ENCODE data around the gene OPCML.

OPCML gene

DNA sequence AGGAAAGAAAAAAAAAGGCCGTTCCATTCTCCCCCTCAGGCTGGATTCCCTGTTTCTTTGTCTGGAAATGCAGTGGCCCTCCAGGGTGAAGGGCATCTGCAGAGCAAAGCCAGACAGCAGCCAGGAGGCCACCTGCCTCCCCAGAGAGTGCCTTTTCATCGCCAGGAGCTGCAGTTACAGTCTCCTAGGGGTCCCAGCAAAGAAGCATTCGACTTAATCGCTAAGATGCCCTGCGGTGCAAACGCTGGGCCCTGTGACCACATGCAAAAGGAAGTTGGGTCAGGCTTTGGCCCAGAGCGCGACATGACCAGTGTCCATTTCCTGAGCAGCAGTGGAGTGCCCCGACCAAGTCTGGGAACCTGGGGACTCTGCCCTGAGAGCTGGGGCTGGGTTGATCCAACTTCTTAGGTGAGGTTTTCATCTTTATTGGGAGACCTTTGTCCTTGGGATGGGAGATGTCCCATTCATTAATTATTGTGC is 304.6 kb downstream of the OPCML start:
- TF ChIP-seq GABPA (IDR thresholded peaks at IDR 0.05; ENCODE audit: low read depth) (no peak), SPI1 (IDR thresholded peaks at IDR 0.05; ENCODE audit: borderline replicate concordance, low read depth) (no peak), POLR2AphosphoS5 (IDR thresholded peaks at IDR 0.05; ENCODE audit: low read depth) (no peak)
- TF ChIP-seq, protein P1, sequence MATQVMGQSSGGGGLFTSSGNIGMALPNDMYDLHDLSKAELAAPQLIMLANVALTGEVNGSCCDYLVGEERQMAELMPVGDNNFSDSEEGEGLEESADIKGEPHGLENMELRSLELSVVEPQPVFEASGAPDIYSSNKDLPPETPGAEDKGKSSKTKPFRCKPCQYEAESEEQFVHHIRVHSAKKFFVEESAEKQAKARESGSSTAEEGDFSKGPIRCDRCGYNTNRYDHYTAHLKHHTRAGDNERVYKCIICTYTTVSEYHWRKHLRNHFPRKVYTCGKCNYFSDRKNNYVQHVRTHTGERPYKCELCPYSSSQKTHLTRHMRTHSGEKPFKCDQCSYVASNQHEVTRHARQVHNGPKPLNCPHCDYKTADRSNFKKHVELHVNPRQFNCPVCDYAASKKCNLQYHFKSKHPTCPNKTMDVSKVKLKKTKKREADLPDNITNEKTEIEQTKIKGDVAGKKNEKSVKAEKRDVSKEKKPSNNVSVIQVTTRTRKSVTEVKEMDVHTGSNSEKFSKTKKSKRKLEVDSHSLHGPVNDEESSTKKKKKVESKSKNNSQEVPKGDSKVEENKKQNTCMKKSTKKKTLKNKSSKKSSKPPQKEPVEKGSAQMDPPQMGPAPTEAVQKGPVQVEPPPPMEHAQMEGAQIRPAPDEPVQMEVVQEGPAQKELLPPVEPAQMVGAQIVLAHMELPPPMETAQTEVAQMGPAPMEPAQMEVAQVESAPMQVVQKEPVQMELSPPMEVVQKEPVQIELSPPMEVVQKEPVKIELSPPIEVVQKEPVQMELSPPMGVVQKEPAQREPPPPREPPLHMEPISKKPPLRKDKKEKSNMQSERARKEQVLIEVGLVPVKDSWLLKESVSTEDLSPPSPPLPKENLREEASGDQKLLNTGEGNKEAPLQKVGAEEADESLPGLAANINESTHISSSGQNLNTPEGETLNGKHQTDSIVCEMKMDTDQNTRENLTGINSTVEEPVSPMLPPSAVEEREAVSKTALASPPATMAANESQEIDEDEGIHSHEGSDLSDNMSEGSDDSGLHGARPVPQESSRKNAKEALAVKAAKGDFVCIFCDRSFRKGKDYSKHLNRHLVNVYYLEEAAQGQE (IDR thresholded peaks at IDR 0.05; ENCODE audit: insufficient replicate concordance, low read depth) = no peak
- TF ChIP-seq, protein P2, sequence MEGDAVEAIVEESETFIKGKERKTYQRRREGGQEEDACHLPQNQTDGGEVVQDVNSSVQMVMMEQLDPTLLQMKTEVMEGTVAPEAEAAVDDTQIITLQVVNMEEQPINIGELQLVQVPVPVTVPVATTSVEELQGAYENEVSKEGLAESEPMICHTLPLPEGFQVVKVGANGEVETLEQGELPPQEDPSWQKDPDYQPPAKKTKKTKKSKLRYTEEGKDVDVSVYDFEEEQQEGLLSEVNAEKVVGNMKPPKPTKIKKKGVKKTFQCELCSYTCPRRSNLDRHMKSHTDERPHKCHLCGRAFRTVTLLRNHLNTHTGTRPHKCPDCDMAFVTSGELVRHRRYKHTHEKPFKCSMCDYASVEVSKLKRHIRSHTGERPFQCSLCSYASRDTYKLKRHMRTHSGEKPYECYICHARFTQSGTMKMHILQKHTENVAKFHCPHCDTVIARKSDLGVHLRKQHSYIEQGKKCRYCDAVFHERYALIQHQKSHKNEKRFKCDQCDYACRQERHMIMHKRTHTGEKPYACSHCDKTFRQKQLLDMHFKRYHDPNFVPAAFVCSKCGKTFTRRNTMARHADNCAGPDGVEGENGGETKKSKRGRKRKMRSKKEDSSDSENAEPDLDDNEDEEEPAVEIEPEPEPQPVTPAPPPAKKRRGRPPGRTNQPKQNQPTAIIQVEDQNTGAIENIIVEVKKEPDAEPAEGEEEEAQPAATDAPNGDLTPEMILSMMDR (IDR thresholded peaks at IDR 0.05; ENCODE audit: insufficient read depth, low read length) = no peak
- H3K27me3 ChIP-seq (ENCODE audit: insufficient read depth, poor library complexity, severe bottlenecking) = peaks cover 2% of the 10 kb centered on the region
- H3K27ac ChIP-seq (replicated peaks) = no peak overlapping the region
- no peak for DNase-seq (ENCODE audit: low read depth in 1 of 2, low spot score in 1 of 2)
- H3K4me3 ChIP-seq (replicated peaks; ENCODE audit: insufficient read depth, low read length) = no peak overlapping the region

DNA sequence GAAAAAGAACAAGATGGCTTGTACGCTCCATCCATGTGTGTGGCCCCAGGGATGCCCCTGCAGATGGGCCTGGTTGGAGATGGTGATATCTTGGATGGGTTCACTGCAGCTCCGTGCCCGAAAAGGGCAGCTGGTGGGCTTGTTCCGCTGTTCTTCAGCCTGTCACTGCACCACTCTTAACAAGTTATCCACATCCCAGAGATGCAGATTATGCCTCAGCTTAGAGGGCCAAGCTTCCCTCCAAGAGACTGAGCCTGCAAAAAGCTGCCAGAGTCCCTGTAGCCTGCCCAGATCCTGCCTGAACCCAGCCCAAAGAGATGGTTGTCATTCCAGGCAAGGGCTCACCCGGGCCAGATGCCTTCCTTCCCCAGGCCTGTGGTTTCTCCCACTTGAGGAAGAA is 308.0 kb downstream of the OPCML start:
- H3K4me3 ChIP-seq (replicated peaks; ENCODE audit: insufficient read depth, low read length) = no peak overlapping the region
- TF ChIP-seq GABPA (IDR thresholded peaks at IDR 0.05; ENCODE audit: low read depth) = no peak
- TF ChIP-seq SPI1 (IDR thresholded peaks at IDR 0.05; ENCODE audit: borderline replicate concordance, low read depth) = no peak
- TF ChIP-seq, protein P1 (IDR thresholded peaks at IDR 0.05; ENCODE audit: insufficient replicate concordance, low read depth) = no peak
- TF ChIP-seq, protein P2 (IDR thresholded peaks at IDR 0.05; ENCODE audit: insufficient read depth, low read length) = no peak
- TF ChIP-seq POLR2AphosphoS5 (IDR thresholded peaks at IDR 0.05; ENCODE audit: low read depth) = no peak
- no peak for DNase-seq (ENCODE audit: low read depth in 1 of 2, low spot score in 1 of 2)

DNA sequence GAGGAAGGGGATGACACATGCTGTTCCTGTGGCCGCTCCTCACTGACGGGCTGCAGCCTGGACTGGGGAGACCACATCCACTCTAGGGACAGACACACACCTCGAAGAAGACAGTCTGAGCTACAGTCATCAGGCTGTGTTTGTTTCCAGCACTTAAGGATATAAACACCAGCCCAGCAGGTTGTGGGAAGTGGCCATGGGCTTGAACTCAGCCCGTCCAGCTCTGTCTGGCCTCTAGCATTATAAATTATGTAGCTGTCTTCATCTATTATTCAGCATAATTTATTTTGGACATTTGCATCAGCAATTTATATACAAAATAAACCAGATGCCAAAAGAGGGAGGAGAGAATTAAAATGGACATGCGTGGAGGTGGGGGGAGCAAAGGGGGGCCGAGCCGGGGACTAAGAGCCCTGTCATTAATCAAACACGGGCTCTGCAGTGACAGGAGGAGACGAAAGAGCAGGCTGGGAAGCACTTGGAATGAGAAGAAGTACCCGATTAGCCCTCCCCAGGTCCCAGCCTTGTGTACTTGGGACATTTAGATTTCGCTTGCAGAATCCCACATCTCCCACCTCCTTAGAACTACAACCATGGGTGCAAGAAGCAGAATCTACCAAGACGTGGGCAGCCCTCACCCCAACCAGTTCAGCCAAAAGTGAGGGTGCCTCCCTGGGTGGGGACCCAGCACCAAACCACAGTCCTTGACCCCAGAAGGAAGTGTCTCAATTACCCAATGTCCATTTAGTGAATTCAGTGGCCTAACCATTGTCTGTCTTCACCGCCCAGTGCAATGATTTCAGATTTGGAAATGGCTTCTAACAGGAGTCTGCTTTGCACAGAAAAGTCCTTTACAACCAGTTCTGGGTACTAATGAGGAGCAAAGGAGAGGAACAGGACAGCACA is 309.6 kb downstream of the OPCML start:
- Histone ChIP-seq H3K4me3 (replicated peaks; ENCODE audit: insufficient read depth, low read length) (no peak overlapping the region), H3K27me3 (ENCODE audit: insufficient read depth, poor library complexity, severe bottlenecking) (no peaks in the 10 kb centered on the region), H3K27ac (replicated peaks) (no peak overlapping the region)
- no peak for DNase-seq (ENCODE audit: low read depth in 1 of 2, low spot score in 1 of 2)
- TF ChIP-seq POLR2AphosphoS5 (IDR thresholded peaks at IDR 0.05; ENCODE audit: low read depth) = no peak
- no peak for TF ChIP-seq SPI1 (IDR thresholded peaks at IDR 0.05; ENCODE audit: borderline replicate concordance, low read depth)
- TF ChIP-seq, protein P1 (IDR thresholded peaks at IDR 0.05; ENCODE audit: insufficient replicate concordance, low read depth) = no peak

More for the DNA sequence above, 308.0 kb downstream of the OPCML start:
- peaks cover 2% of the 10 kb centered on the region for H3K27me3 ChIP-seq (ENCODE audit: insufficient read depth, poor library complexity, severe bottlenecking)
- no peak overlapping the region for H3K27ac ChIP-seq (replicated peaks)

All from HL-60 (cell line).